Measurements from ENCODE around the gene LRP1B. TPM values are rescaled to one million over a fixed set of nuclear protein-coding genes. Genes with fewer than 3 reads are reported as not detected.

LRP1B gene
- total RNA-seq, 1 experiment from 2014 or later, result 0.52 TPM

- Mint-ChIP-seq H3K36me3 (no peaks in the 10 kb centered on the region), H3K9me3 (peaks cover 7% of the 10 kb centered on the region), H3K27me3 (ENCODE audit: low read depth) (no peaks in the 10 kb centered on the region), H3K4me3 (no peak overlapping the region), H3K27ac (no peak overlapping the region), H3K4me1 (peaks cover 4% of the 10 kb centered on the region; the same call in 1 of the 2 replicates)
- ChIA-PET CTCF (no interaction called here), POLR2A (no interaction called here)
- ATAC-seq, result no peak
- no peak for TF ChIP-seq ETV6 (CRISPR knock-in tag; IDR thresholded peaks at IDR 0.05)
- no peak for TF ChIP-seq ZNF416 (CRISPR knock-in tag; IDR thresholded peaks at IDR 0.05)
- no peak for TF ChIP-seq ARID4B (CRISPR knock-in tag; IDR thresholded peaks at IDR 0.05; ENCODE audit: borderline replicate concordance)
- TF ChIP-seq ZNF281 (CRISPR knock-in tag; IDR thresholded peaks at IDR 0.05), result no peak
- no peak for TF ChIP-seq STAT6 (CRISPR knock-in tag; conservative IDR thresholded peaks at IDR 0.05; ENCODE audit: low read depth)
- no peak for TF ChIP-seq NR3C1 (CRISPR knock-in tag; conservative IDR thresholded peaks at IDR 0.05; ENCODE audit: low read depth)
- TF ChIP-seq OVOL2 (CRISPR knock-in tag; IDR thresholded peaks at IDR 0.05; ENCODE audit: borderline replicate concordance), result no peak
- no peak for TF ChIP-seq MXD4 (CRISPR knock-in tag; IDR thresholded peaks at IDR 0.05; ENCODE audit: borderline replicate concordance)
- TF ChIP-seq ZNF671 (CRISPR knock-in tag; IDR thresholded peaks at IDR 0.05), result no peak
- no peak for TF ChIP-seq USF1 (CRISPR knock-in tag; IDR thresholded peaks at IDR 0.05)
- TF ChIP-seq GABPB1 (CRISPR knock-in tag; IDR thresholded peaks at IDR 0.05), result no peak
- no peak for TF ChIP-seq NFE2L1 (CRISPR knock-in tag; IDR thresholded peaks at IDR 0.05)
- TF ChIP-seq NR2C2 (CRISPR knock-in tag; IDR thresholded peaks at IDR 0.05), result no peak
- TF ChIP-seq FOXK1 (CRISPR knock-in tag; IDR thresholded peaks at IDR 0.05), result no peak
- no peak for TF ChIP-seq USF2 (CRISPR knock-in tag; IDR thresholded peaks at IDR 0.05)
- no peak for TF ChIP-seq CBFB (CRISPR knock-in tag; IDR thresholded peaks at IDR 0.05; ENCODE audit: low read depth)
- DNase-seq (ENCODE audit: low spot score), result no peak
Measured at GRCh38 chr2:140801311-140801710, 1329.5 kb downstream of the LRP1B start.

Data from WTC11 (cell line).